SK-N-MC (cell line): ENCODE results near the gene PHTF2.

ENCODE experiments used
- EZH2 ChIP-seq: fragments of 200-600 bp; sonication (generic); IDR thresholded peaks from one replicate; pipeline ENCODE4 v1.6.1; 2017; ENCODE audit warnings: antibody characterized with exemption
- POLR2AphosphoS5 ChIP-seq: IDR thresholded peaks from 2 replicates; pipeline ENCODE4 v1.6.1; 2012; ENCODE audit warnings: mild to moderate bottlenecking, low read depth, low read length, borderline replicate concordance

DNA sequence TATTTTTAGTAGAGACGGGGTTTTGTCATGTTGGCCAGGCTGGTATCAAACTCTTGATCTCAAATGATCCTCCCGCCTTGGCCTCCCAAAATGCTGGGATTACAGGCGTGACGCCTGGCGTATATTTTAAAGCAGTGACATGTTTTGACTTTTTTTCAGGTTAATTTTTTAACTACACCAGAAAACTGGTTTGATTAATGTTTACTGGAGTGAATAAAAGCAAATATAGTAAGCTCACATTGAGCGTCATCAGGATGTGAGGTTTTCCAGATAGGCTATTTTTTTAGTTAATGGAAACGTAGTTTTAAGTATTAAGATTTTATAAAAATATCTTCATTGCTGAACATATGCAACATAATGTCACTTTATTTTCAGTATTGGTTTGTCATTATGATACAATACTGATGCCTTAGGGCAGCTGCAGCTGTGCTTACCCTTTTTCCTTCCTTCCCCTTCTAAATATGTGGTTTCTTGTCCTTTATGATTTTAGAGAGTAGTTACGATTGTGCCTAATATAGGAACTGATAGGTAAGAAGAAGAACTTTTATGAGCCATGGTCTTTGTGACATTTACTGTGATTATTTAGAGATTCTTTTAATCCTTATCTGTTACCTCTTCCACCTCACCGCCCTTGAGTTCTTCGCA is 37.6 kb upstream of the PHTF2 start:
- TF ChIP-seq EZH2: no peak
- TF ChIP-seq POLR2AphosphoS5: no peak
